H9 (cell line): ENCODE results near the gene YDJC. TPM values are rescaled to one million over a fixed set of nuclear protein-coding genes. Genes with fewer than 3 reads are reported as not detected.

ENCODE experiments used
- DNase-seq: peaks from one replicate; pipeline ENCODE4 v3.0.0-alpha.2; 2017
- H2AFZ ChIP-seq: one replicate; pipeline ENCODE4 v1.6.1; 2013; ENCODE audit warnings: mild to moderate bottlenecking, low read length, control low read depth, moderate library complexity
- H2AK5ac ChIP-seq: 2 replicates; pipeline ENCODE4 v1.6.1; 2013; ENCODE audit warnings: low read length, control low read depth, mixed read lengths; ENCODE audit not compliant: insufficient read length
- H2BK120ac ChIP-seq: one replicate; pipeline ENCODE4 v1.6.1; 2013; ENCODE audit warnings: low read depth, mild to moderate bottlenecking, low read length, control low read depth, inconsistent platforms; ENCODE audit not compliant: poor library complexity, severe bottlenecking
- H2BK12ac ChIP-seq: 2 replicates; pipeline ENCODE4 v1.6.1; 2013; ENCODE audit warnings: low read length, control low read depth, mixed read lengths, low read depth; ENCODE audit not compliant: insufficient read length
- H2BK15ac ChIP-seq: 2 replicates; pipeline ENCODE4 v1.6.1; 2013; ENCODE audit warnings: low read depth, low read length, control low read depth
- H2BK20ac ChIP-seq: one replicate; pipeline ENCODE4 v1.6.1; 2013; ENCODE audit warnings: low read depth, mild to moderate bottlenecking, low read length, control low read depth, inconsistent platforms; ENCODE audit not compliant: poor library complexity, severe bottlenecking
- H2BK5ac ChIP-seq: 2 replicates; pipeline ENCODE4 v1.6.1; 2013; ENCODE audit warnings: low read length, control low read depth, mixed read lengths; ENCODE audit not compliant: insufficient read length
- H3K14ac ChIP-seq: 2 replicates; pipeline ENCODE4 v1.6.1; 2013; ENCODE audit warnings: low read length, control low read depth; ENCODE audit not compliant: insufficient read depth
- H3K18ac ChIP-seq: 2 replicates; pipeline ENCODE4 v1.6.1; 2013; ENCODE audit warnings: low read depth, mild to moderate bottlenecking, mixed read lengths, low read length, control low read depth; ENCODE audit not compliant: insufficient read length
- H3K23ac ChIP-seq: 2 replicates; pipeline ENCODE4 v1.6.1; 2013; ENCODE audit warnings: low read length, control low read depth, mixed read lengths, low read depth; ENCODE audit not compliant: insufficient read length
- H3K23me2 ChIP-seq: 2 replicates; pipeline ENCODE4 v1.6.1; 2013; ENCODE audit warnings: low read depth, mild to moderate bottlenecking, mixed read lengths, low read length, control low read depth; ENCODE audit not compliant: insufficient read length, poor library complexity, severe bottlenecking
- H3K27ac ChIP-seq: 2 replicates; pipeline ENCODE4 v1.5.1; 2013; ENCODE audit warnings: low read length, control low read depth, mixed read lengths, low read depth; ENCODE audit not compliant: insufficient read length
- H3K27me3 ChIP-seq: 2 replicates; pipeline ENCODE4 v1.6.1; 2013; ENCODE audit warnings: low read length, control low read depth, inconsistent platforms; ENCODE audit not compliant: insufficient read depth
- H3K4ac ChIP-seq: 2 replicates; pipeline ENCODE4 v1.6.1; 2013; ENCODE audit warnings: low read depth, mild to moderate bottlenecking, control low read depth, inconsistent platforms, low read length, moderate library complexity
- H3K4me1 ChIP-seq: 2 replicates; pipeline ENCODE4 v1.6.1; 2013; ENCODE audit warnings: low read length, control low read depth, inconsistent platforms; ENCODE audit not compliant: insufficient read depth
- H3K4me2 ChIP-seq: 2 replicates; pipeline ENCODE4 v1.6.1; 2013; ENCODE audit warnings: low read length, control low read depth, mixed read lengths; ENCODE audit not compliant: insufficient read length, insufficient read depth
- H3K56ac ChIP-seq: 2 replicates; pipeline ENCODE4 v1.6.1; 2013; ENCODE audit warnings: low read depth, mild to moderate bottlenecking, mixed read lengths, low read length, control low read depth; ENCODE audit not compliant: insufficient read length
- H3K79me1 ChIP-seq: 2 replicates; pipeline ENCODE4 v1.6.1; 2013; ENCODE audit warnings: low read depth, mild to moderate bottlenecking, moderate library complexity, low read length, control low read depth, inconsistent platforms; ENCODE audit not compliant: insufficient read depth, poor library complexity, severe bottlenecking
- H3K79me2 ChIP-seq: 2 replicates; pipeline ENCODE4 v1.6.1; 2013; ENCODE audit warnings: low read length, control low read depth, inconsistent platforms; ENCODE audit not compliant: insufficient read depth
- H3K9ac ChIP-seq: 2 replicates; pipeline ENCODE4 v1.6.1; 2013; ENCODE audit warnings: low read length, control low read depth, mixed read lengths; ENCODE audit not compliant: insufficient read length; ENCODE audit errors: extremely low read depth
- H3K9me3 ChIP-seq: one replicate; pipeline ENCODE4 v1.6.1; 2013; ENCODE audit warnings: low read depth, low read length, inconsistent platforms; ENCODE audit not compliant: control insufficient read depth
- H3T11ph ChIP-seq: one replicate; pipeline ENCODE4 v1.6.1; 2013; ENCODE audit warnings: mild to moderate bottlenecking, low read length, control low read depth, inconsistent platforms
- H4K20me1 ChIP-seq: one replicate; pipeline ENCODE4 v1.6.1; 2013; ENCODE audit not compliant: control insufficient read depth, insufficient read length, insufficient read depth
- H4K5ac ChIP-seq: 2 replicates; pipeline ENCODE4 v1.6.1; 2013; ENCODE audit warnings: low read depth, mild to moderate bottlenecking, mixed read lengths, low read length, control low read depth; ENCODE audit not compliant: insufficient read length
- H4K8ac ChIP-seq: replicated peaks from 2 replicates; pipeline ENCODE4 v1.6.1; 2013; ENCODE audit warnings: low read length, control low read depth, mixed read lengths, low read depth; ENCODE audit not compliant: insufficient read length
- H4K91ac ChIP-seq: 2 replicates; pipeline ENCODE4 v1.6.1; 2013; ENCODE audit warnings: low read depth, mild to moderate bottlenecking, moderate library complexity, mixed read lengths, low read length, control low read depth; ENCODE audit not compliant: insufficient read length
- H3K27ac Mint-ChIP-seq, 3 experiments: 2 replicates in 2 of 3; 3 replicates in 1 of 3; pipeline ENCODE4 v1.8.0; 2020 to 2021; ENCODE audit warnings: mixed read lengths in 3 of 3, mild to moderate bottlenecking in 1 of 3, moderate library complexity in 1 of 3
- H3K27me3 Mint-ChIP-seq: 2 replicates; pipeline ENCODE4 v1.8.0; 2021; ENCODE audit warnings: low read depth, mild to moderate bottlenecking, moderate library complexity, mixed read lengths
- H3K36me3 Mint-ChIP-seq, 3 experiments: 2 replicates in 2 of 3; 3 replicates in 1 of 3; pipeline ENCODE4 v1.8.0; 2020 to 2021; ENCODE audit warnings: low read depth in 3 of 3, mixed read lengths in 3 of 3; ENCODE audit not compliant: insufficient read depth in 1 of 3
- H3K4me1 Mint-ChIP-seq, 2 experiments: 2 replicates each; pipeline ENCODE4 v1.8.0; 2020; ENCODE audit warnings: mixed read lengths in 2 of 2
- H3K4me3 Mint-ChIP-seq, 2 experiments: 2 replicates in 1 of 2; 3 replicates in 1 of 2; pipeline ENCODE4 v1.8.0; 2020 to 2021; ENCODE audit warnings: mild to moderate bottlenecking in 2 of 2, mixed read lengths in 2 of 2, moderate library complexity in 1 of 2
- H3K9me3 Mint-ChIP-seq, 2 experiments: 2 replicates in 1 of 2; 3 replicates in 1 of 2; pipeline ENCODE4 v1.8.0; 2020; ENCODE audit warnings: mild to moderate bottlenecking in 2 of 2, mixed read lengths in 2 of 2, moderate library complexity in 1 of 2
- CTCF ChIP-seq: fragments of 200-600 bp; sonication (generic); conservative IDR thresholded peaks from 3 replicates; pipeline ENCODE4 v1.8.0; 2021; ENCODE audit warnings: antibody characterized with exemption, mild to moderate bottlenecking
- WGBS: extraction: QIAGEN DNeasy Blood & Tissue Kit; methylation state at CpG from one replicate; pipeline ENCODE4 v1.1.7; 2013; ENCODE audit warnings: missing lambda C conversion rate, low lambda C conversion rate, mixed read lengths; ENCODE audit not compliant: insufficient read length; ENCODE audit errors: extremely low coverage; 5-methylcytosine and 5-hydroxymethylcytosine counted together
- total RNA-seq: library from RNA; stranded (reverse); gene quantifications from 2 replicates; pipeline ENCODE4 v1.2.1, GENCODE V29; 2021

YDJC gene
- total RNA-seq, 1 experiment from 2014 or later, result 30.2 TPM

- Histone ChIP-seq H3K23ac (no peak overlapping the region), H3K4ac (no peak overlapping the region), H3K14ac (no peak overlapping the region), H3K9me3 (no peaks in the 10 kb centered on the region), H3K4me1 (no peaks in the 10 kb centered on the region), H2BK5ac (no peak overlapping the region), H3K56ac (no peak overlapping the region), H4K5ac (no peak overlapping the region), H3K79me2 (peaks cover 61% of the 10 kb centered on the region; the same call in 1 of the 2 replicates), H3K27ac (no peak overlapping the region), H3K27me3 (no peaks in the 10 kb centered on the region), H4K8ac (no peak overlapping the region), H3K4me2 (no peak overlapping the region), H3K23me2 (no peaks in the 10 kb centered on the region), H3K9ac (no peak overlapping the region), H2BK12ac (no peak overlapping the region), H2BK120ac (no peak overlapping the region), H2BK15ac (no peak overlapping the region), H4K91ac (no peak overlapping the region), H3T11ph (no peak overlapping the region), H2AK5ac (no peak overlapping the region), H2AFZ (no peak overlapping the region), H3K79me1 (peaks cover 8% of the 10 kb centered on the region), H2BK20ac (no peak overlapping the region), H4K20me1 (no peaks in the 10 kb centered on the region), H3K18ac (no peak overlapping the region)
- DNase-seq, result no peak
- no peaks in the 10 kb centered on the region for H3K27me3 Mint-ChIP-seq
- H3K36me3 Mint-ChIP-seq, result peaks cover 0 to 13% (median 6%) of the 10 kb centered on the region in 3 experiments; a peak in 5 of 7 replicates
- no CpG with 5 or more reads among the region's 2 CpGs for WGBS
- H3K9me3 Mint-ChIP-seq, result no peaks in the 10 kb centered on the region
- peaks cover 16 to 18% of the 10 kb centered on the region in 2 experiments for H3K4me1 Mint-ChIP-seq
- no peak overlapping the region for H3K4me3 Mint-ChIP-seq
- H3K27ac Mint-ChIP-seq, result peak overlapping the region in 1 of 3 experiments; percentile 45; a peak in 2 of 7 replicates
- no peak for TF ChIP-seq CTCF
These were observed 44.4 kb downstream of the YDJC start for GRCh38 chr22:21585389-21585788.
